NCI-H128 (cell line): ENCODE data around the gene RIC8A.
"Not testable (repeated sequence)": the region's sequence is repeated elsewhere in the genome, so short reads cannot be mapped to it uniquely, and the experiment has no call there.

Experiments
- DNase-seq: peaks from one replicate; lab custom pipeline; 2025; ENCODE audit not compliant: unreplicated experiment; lab: John Stamatoyannopoulos, UW

Gene RIC8A

DNA sequence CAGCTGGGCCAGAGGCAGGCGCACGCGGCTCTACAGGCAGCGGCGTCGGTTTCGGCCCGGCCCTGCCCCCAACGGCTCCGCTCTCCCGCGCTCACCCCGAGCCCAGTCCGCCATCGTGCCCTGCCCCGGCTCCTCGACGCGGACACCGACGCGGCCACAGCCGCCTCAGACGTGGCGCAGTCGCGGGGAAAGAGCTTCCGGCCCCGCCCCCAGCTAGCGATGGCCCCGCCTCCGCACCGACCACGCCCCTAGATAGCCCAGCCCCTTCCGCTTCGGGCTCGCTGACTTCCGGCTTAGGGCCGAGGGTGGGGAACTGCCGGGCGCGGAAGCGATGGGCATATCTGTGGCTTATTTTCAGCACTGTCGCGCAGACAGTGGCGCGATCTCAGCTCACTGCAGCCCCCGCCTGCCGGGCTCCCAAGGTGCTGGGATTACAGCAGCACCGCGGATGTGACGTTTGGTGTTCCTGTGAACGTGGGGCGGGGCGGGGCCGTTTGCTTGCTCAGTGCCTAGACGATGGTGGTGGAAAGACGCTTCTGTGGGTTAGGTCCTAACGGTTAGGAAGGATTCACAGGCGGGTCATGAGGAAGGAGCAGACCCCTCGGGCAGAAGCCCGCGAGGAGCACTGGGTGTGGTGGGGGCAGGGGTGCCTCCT, at the start of gene RIC8A, which contains the start of gene BET1L:
TSS of gene RIC8A (plus strand) at position 501 of the 655 bp plus-strand sequence. CDS start 1,147 bp downstream, outside the sequence.
TSS of gene BET1L (minus strand) at position 192 of the 655 bp plus-strand sequence. CDS start at position 114, 78 bp downstream.
- peak; percentile 81 for DNase-seq

DNA sequence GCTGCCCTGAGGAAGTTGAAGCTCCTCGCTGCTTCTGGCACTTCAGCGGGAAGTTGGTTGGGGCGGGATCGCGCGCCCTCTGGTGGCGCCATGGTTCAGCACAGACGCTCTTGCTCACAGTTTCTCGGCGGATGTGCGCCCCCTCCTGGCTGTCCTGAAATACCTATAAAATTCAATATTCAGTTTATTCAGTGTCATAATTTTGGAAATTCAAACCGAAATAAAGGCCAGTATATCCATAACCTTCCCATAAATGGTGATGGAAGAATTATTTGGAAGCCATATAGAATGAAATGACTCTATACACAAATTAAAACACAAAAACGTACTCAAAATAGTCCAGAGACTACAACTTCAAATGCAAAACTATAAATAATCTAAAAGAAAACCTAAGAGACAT, 27.3 kb upstream of the RIC8A start:
- DNase-seq, result not testable (repeated sequence)

DNA sequence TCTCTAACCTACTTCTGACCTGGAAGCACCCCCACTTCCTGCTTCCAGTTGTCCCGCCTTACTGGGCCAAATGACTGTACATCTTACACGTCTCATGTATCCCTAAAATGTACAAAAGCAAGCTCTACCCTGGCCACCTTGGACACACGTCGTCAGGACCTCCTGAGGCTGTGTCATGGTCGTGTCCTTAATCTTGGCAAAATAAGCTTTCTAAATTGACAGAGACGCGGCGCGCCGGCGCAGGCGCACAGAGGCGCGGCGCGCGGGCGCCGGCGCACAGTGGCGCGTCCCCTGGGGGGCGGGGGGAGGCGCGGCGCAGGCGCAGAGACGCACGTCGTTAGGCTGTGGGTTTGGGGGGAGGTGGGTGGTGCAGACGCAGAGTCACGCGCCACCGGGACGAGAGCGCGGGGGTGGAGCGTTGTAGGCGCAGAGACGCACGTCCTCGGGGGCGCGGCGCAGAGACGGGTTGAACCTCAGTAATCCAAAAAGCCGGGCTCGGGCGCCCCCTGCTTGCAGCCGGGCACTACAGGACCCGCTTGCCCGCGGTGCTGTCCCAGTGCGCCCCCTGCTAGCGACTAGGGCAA, 18.2 kb upstream of the RIC8A start:
- DNase-seq, result not testable (repeated sequence)

DNA sequence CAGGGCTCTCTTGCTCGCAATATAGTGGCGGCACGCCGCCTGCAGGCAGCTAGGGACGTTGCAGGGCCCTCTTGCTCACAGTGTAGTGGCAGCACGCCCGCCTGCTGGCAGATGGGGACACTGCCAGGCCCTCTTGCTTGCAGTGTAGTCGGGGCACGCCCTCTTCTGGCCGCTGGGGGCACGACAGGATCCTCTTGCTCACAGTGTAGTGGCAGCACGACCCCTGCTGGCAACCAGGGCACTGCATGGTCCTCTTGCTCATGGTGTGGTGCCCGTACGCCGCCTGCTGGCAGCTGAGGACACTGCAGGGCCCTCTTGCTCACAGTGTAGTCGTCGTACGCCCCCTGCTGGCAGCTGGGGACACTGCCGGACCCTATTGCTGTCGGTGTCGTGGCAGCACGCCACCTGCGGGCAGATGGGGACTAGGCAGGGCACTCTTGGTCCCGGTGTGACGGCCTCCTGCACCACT, 17.6 kb upstream of the RIC8A start:
- not testable (repeated sequence) for DNase-seq

DNA sequence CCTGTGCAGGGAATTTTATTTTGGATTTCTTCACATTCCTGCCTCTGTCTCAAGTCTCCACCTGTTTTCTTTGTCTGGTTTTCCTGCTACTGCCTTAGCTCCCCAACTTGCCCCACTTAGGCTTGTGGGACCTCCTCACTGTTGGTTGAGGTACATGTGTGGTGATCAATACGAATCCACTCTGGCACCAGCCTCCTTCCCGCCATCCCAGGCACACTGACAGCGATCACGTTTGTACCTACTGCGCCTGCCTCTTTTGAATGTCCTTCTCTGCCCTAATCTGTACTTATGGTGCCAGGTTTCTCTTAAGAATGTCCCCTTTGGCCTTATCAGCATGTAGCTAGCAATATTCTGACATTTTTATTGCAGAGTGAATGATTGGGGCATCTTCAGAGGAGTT, 17.0 kb upstream of the RIC8A start:
- not testable (repeated sequence) for DNase-seq

DNA sequence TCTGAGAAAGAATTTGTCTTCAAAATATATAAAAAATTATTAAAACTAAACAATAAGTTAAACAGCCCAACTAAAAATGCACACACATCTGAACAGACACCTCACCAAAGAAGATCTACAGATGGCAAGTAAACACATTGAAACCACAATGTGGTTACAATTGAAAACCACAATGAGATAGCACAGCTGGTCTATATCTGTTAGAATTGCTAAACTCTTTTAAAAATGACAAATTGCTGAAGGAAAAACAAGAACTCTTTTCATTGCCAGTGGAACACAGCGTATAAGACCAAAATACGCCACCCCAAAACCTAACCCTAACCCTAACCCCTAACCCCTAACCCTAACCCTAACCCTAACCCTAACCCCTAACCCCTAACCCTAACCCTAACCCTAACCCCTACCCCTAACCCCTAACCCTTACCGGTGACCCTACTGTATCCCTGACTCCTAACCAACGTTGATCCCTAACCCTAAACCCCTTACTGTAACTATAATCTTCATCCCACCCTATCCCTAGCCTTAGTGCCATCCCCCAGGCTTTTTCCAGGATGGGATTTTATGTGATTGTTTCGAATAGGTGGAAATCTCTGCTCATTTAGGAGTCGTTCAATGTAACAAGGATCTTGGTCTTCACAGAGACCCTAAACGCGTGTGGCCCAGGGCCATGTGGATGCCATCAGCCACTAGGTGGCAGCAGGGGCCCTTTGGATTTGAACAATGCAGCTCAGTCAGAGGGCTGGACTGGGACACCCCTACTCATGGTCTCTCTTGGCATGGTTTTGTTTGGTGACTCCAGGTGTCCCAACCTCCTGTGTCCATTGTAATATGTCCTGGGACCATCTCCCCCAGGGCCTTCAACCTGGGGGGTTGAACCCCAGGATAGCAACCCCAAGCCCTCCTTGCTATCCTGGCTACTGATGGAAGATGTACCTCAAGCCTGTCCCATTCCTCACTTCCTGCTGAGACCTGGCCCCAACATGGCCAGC, 15.7 kb upstream of the RIC8A start:
- not testable (repeated sequence) for DNase-seq

DNA sequence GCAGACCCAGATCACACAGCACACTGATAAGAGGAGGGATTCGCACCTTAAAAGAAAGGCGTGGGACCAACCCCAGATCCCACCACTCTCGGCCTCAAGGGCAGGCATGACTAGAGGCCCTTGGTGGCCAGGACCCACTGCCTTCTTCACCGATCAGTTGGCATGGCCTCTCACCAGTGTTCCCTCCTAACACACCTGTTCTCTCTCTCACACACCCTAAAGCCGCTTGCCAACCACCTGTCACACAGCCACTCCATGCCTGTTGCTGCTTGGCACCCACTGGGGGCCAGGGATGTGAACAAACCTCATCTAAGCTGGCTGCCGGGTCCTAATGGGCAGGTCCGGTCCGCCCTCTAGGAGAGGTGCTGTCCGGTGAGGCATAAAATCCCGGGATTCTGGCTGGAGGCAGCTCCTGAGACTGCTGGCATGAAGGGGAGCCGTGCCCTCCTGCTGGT, 14.8 kb upstream of the RIC8A start, which contains the start of gene SCGB1C1:
TSS of gene SCGB1C1 (plus strand) at position 405 of the 455 bp plus-strand sequence. CDS start at position 427, 22 bp downstream.
- not testable (repeated sequence) for DNase-seq

DNA sequence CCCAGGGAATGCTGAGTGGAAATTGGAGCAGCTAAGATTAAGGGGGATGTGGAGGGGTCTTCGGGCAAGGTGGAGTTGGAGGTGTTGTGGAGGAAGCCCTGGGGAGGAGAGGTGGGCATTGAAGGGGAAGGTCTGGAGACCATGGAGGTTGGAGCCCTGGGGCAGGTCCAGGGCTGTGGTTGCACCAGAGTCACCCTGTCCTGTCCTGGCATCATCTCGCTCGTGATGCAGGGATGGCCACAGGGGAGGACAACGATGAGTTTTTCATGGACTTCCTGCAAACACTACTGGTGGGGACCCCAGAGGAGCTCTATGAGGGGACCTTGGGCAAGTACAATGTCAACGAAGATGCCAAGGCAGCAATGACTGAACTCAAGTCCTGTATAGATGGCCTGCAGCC, 14.0 kb upstream of the RIC8A start:
- not testable (repeated sequence) for DNase-seq

DNA sequence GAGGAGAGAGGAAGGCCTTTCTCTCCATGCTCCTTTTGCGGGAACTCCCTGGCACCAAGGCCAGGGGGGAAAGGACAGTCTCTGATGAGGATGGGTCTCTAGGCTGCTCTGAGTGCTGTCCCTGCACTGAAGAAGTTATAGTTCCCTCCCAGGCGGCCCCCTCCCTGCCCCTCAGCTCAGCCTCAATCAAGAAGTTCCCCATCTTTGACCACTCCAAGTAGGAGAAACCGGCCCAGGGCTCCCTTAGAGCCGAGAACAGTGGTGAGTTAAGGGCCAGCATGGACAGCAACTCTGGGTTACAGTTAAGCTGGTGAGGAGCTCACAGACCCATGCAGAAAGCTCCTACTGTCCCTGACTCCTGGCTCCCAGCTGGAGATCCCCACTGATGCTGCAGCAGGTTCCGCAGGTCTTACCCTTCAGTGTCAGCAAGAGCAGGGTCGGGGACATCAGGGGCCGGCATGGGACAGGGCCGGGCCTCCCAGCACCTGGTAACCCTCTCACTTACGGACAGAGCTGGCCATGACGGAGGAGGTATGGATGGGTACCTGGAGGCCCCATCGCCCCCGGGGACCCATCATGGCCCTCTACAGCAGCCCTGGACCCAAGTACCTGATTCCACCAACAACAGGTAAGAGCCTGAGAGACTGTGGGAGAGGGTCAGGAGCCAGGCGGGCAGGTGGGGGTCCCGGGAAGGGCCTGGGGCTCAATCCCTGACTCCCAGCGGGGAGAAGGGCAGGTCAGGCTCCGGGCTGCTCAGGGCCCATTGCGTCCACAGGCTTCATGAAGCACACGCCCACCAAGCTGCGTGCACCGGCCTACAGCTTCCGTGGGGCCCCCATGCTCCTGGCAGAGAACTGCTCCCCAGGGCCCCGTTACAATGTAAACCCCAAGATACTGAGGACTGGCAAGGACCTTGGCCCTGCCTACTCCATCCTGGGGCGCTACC, 10.4 kb upstream of the RIC8A start:
- DNase-seq, result no peak

DNA sequence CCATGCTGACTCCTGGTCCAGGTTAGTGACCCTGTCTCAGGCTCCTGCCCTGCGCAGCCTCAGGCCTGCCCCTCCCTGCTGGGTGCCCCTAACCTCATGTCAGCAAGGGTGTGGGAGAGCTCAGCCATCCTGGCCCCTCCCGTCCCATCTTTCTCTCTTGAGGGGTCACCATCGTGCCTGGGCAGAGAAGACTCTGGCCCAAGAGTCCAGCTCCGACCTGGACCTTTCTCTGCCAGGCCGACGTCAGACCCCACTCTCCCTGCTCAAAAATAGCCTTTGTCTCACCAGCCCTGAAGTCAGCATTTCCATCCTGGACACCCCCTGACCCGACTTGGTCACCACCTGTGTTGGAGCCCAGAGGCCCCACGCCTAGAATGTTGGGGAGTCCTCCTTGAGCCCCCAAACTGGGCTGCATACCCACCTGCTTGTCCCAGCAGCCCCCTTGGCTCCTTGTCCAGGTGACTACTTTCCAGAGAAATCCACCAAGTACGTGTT, 9.7 kb upstream of the RIC8A start:
- DNase-seq, result no peak

DNA sequence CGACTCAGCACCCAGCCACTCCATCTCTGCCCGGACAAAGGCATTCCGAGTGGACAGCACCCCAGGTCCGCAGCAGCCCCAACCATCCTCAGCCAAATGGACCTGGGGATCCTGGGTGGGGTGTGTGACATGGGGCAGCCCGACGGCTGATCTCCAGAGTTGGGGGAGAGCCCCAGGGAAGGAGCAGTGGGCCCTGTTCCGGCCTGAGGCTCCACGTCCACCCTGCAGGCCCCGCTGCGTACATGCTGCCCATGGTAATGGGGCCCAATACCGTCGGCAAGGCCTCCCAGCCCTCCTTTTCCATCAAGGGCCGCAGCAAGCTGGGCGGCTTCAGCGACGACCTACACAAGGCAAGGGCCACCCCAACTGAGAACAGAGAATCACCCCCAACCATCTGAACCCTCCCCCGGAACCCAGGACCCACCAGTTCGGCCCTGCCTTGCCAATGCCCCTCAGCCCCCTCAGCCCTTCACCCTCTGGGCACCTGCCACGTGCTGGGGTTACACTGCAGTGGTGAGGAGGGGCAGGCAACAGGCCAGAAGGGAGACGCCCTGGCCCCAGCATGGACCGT, 9.2 kb upstream of the RIC8A start:
- DNase-seq, result no peak

DNA sequence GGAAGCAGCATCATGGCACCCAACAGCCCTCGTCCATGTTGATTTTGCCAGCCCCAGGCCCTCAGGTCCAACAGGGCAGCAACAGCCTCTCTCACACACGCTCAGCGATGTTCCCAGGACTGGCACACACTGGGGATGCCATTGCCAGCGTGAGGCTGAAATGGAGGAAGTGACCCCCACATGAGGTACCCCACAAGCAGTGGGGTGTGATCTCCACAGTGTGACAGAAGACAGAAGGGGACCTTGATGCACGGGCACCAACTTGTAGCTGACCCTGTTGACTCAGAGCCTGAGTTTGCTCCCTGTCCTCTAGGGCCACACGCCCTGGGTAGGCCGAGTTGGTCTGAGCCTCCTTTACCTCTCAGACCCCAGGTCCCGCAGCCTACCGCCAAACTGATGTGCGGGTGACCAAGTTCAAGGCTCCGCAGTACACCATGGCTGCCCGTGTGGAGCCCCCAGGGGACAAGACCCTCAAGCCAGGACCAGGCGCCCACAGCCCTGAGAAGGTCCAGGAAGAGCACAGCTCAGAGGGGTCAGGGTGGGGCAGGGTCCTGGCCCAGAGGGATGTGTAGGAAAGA, 8.4 kb upstream of the RIC8A start:
- DNase-seq, result no peak

DNA sequence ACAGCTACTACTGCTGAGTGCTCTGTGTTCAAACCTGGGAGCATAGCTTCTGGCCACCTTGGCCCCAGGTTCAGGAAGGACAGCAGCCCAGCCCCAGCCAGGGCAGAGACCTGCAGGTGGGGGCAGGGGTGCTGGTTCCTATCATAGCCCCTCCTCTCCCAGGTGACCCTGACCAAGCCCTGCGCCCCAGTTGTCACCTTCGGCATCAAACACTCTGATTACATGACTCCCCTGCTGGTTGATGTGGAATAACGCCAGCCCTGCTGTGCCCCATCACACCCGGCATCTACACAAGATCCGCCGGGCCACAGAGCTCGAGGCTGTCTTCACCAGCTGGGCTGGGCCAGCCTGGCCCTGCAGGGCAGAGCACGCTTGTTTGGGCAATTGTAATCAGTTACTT, 7.7 kb upstream of the RIC8A start:
- DNase-seq, result no peak

DNA sequence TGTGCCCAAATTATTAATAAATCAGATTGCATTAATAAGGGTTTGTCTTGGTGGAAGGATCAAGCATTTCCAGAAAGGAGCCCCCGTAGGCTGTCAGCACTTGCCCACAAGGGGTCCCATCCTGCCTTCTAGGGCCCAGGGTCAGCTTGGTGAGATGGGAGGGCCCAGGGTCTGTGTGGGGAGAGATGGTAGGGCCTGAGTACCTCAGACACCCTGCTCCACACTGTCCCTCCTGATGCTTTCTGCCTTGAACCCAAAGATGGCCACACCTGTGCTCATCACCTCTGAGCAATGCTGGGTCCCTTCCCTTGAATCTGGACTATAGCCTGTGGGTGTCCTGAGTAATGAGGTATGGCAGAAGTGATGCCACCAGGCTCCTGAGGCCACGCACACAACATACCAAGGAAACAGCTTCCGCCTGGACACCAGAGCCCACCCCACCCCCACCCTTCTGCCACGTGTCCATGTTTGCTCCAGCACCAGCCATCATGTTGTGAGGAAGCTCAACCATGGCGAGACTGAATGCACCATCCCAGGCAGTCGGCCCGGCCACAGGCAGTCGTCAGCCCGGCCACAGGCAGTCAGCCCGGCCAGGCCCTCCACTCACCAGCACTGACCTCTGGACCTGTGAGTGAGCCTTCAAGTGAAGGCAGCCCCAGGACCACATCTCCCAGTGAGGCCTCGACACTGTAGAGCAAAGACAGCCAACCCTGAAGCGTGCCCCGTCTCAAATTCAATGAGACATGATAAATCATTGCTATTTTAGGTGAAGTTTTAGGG, 7.1 kb upstream of the RIC8A start:
- DNase-seq, result no peak

DNA sequence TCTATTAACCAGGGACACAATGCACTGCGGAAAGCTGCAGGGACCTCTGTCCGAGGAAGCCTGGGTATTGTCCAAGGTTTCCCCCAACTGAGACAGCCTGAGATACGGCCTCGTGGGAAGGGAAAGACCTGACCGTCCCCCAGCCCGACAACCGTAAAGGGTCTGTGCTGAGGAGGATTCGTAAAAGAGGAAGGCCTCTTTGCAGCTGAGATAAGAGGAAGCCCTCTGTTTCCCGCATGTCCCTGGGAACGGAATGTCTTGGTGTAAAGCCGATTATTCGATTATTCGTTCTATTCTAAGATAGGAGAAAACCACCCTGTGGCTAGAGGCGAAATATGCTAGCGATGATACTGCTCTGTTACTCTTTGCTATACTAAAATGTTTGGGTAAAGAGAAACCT, 5.5 kb upstream of the RIC8A start:
- no peak for DNase-seq

DNA sequence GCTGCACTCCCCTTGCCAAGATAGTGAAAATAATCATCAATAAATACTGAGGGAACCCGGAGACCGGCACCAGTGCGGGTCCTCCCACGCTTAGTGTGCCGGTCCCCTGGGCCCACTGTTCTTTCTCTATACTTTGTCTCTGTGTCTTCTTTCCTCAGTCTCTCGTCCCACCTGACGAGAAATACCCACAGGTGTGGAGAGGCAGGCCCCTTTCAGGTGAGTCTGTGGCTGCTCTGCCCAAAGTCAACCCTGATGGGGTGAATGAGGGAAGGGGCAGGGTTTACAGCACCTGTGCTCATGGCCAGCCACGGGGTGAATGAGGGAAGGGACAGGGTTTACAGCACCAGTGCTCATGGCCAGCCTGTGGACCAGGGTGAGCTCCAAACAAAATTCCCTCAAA, 5.0 kb upstream of the RIC8A start:
- no peak for DNase-seq

DNA sequence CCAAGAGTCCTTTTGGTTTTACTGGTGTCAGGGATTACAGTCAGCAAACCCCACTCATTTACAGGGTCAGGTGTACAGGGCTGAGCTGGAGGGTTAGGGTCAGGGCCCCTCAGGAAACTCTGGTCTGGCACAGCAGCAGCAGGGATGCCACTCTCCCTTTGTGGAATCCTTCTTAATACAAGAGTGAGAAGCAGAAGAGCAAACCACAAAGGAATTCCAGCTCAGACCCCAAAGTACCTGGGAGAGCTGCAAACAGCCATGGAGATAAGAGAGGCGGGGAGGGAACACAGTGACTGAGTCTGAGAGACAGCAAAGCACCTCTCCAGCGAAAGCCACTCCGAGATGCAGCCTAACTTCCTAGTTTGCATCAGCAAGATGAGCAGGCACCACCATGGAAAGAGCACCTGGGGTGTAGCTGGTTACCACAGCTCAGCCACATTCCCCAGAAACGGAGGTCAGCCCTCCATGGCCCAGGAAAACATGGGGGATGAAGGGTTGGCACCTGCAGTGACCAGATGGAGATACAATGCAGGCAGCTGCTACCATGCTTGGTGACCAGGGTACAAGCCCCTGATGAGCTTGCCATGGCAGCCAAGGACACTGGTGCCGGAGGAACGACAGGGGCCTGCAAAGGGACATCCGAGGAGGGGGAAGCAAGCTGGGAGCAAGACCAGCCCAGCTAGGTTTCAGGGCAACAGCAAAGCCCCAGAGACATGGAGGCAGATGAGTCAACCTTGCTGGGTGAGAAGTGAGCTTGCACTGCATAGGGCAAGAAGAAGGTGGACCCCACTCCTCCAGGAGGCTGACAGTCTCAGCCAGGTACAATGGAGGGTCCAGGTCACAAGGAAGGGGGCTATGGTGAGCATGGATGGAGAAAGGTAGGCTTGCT, 4.2 kb upstream of the RIC8A start:
- no peak for DNase-seq
